HG03520 (cell line): ENCODE measurements around the gene ROR1.

Source experiments
- ATAC-seq: cut with Tn5 transposase; IDR thresholded peaks from one replicate; pipeline ENCODE4 v1.9.1; 2021; ENCODE audit warnings: mild to moderate bottlenecking, moderate library complexity; ENCODE audit not compliant: unreplicated experiment

Gene ROR1

DNA sequence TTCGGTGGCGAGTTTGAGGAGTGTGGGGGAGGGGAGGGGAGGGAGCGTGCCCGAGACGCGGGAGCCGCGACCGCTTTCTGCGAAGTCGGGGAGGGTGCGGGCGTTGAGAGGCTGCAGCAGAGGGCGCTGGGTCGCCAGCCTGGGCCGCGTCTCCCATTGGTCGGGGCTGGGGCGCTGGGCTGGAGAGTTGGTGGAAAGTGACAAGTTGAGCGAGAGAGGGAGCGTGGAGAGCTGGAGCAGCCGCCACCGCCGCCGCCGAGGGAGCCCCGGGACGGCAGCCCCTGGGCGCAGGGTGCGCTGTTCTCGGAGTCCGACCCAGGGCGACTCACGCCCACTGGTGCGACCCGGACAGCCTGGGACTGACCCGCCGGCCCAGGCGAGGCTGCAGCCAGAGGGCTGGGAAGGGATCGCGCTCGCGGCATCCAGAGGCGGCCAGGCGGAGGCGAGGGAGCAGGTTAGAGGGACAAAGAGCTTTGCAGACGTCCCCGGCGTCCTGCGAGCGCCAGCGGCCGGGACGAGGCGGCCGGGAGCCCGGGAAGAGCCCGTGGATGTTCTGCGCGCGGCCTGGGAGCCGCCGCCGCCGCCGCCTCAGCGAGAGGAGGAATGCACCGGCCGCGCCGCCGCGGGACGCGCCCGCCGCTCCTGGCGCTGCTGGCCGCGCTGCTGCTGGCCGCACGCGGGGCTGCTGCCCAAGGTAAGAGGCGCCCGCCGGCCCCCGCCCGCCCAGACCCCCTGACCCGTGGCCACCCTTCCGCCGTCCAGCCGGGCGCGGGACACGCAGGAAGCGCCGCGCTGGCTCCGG is at the start of gene ROR1:
Gene ROR1, plus strand, starts transcription at position 203 of the 802 bp plus-strand sequence.
- ATAC-seq: peak; percentile 60

GRCh38 chr1:63724375-63724899 is 49.4 kb upstream of the ROR1 start:
- no peak for ATAC-seq

- no peak for ATAC-seq
Measured at GRCh38 chr1:63728611-63729226, 45.1 kb upstream of the ROR1 start.

DNA sequence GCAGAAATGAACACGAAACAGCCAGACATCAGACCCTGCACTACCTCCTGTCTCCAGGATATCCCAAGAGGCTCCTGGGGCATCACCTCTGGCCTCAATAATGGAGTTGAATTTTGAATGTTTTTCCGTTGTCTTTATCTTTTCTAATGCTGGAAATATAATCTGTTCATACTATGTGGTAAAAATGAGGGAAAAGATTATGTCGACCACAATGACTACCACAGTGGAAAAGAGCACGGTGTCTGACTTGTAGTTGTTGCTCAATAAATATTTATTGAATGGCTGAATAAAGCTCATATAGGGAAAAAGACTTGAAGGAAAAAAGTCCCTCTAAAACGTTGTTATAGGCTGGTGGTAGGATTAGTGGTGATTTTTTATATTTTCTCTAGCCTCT is 44.6 kb upstream of the ROR1 start:
- ATAC-seq: no peak

- no peak for ATAC-seq
Measured at GRCh38 chr1:63730211-63730610, 43.6 kb upstream of the ROR1 start.

- no peak for ATAC-seq
Measured at GRCh38 chr1:63731117-63732043, 42.4 kb upstream of the ROR1 start.

GRCh38 chr1:63732666-63733065 is 41.2 kb upstream of the ROR1 start:
- no peak for ATAC-seq

- no peak for ATAC-seq
Measured at GRCh38 chr1:63738772-63739171, 35.0 kb upstream of the ROR1 start.

DNA sequence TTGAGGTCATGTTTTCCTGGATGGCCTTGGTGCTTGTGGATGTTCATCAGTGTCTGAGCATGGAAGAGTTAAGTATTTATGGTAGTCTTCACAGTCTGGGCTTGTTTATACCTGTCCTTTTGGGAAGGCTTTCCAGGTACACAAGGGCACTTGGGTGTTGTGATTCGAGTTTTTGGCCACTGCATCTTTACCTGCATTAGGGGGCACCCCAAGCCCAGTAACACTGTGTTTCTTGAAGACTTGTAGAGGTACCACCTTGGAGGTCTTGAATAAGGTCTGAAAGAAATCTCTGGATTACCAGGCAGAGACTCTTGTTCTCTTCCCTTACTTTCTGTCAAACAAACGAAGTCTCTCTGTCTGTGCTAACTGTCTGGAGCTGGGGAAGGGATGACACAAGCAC is 34.4 kb upstream of the ROR1 start:
- ATAC-seq: no peak

DNA sequence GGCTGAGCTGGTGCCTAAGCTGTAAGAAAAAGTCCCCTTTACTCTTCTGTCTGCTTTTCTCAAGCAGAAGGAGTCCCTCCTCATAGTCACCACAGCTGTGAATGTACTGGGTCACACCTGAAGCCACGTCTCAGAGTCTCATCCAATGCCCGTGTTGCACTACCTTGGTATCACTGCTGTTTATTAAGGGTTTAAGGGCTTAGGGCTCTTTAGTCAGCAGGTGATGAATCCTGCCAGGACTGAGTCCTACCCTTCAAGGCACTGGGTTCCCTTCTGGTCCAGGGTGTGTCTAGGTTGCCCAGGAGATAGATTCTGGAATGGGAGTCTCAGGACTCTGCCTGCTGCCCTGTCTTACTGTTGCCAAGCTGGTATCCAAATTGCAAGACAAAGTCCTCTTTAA is 33.4 kb upstream of the ROR1 start:
- ATAC-seq: no peak

DNA sequence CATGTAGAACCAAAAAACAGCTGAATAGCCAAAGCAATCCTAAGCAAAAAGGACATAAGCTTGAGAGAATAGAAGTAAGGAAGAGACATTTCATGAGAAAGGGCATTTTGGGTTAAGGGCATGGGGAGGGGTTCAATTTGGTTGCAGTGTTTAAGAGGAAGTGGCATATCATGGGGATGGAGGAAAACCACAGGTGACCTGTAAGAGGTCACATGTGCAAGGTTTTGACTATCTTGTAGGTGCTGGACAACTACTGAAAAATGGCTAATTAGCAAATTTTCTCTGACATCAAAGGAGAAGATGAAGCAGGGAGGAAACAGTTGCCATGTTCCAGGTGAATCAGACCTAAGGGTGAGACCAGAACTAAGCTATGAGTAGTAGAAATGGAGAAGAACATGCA is 31.3 kb upstream of the ROR1 start:
- no peak for ATAC-seq

GRCh38 chr1:63743781-63744180 is 30.0 kb upstream of the ROR1 start:
- no peak for ATAC-seq

GRCh38 chr1:63746129-63746864 is 27.5 kb upstream of the ROR1 start:
- ATAC-seq: no peak

- no peak for ATAC-seq
Measured at GRCh38 chr1:63747445-63747844, 26.4 kb upstream of the ROR1 start.

DNA sequence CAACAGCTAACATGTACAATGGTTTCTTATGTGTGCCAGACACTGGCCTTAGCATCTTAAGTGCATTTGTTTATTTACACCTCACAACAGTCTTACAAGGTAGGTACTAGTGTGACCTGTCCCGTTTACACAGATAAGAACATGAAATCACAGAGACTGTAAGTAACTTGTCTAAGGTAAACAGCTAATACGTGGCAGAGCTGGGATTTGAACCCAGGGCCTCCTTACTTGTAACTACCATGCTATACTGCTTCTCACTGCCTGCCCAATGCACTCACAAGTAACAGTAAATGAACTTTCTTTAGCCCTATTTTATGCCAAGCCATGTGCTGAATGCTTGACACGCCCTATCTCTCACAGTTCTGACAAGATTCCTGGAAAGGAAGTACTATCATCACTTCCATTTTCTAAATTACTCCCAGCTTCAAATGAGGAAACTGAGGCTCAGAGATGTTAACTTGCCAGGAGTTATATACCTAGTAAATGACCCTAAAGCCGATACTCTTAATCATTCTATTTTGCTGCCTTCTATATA is 25.7 kb upstream of the ROR1 start:
- ATAC-seq: no peak

GRCh38 chr1:63748641-63749040 is 25.2 kb upstream of the ROR1 start:
- ATAC-seq: no peak

DNA sequence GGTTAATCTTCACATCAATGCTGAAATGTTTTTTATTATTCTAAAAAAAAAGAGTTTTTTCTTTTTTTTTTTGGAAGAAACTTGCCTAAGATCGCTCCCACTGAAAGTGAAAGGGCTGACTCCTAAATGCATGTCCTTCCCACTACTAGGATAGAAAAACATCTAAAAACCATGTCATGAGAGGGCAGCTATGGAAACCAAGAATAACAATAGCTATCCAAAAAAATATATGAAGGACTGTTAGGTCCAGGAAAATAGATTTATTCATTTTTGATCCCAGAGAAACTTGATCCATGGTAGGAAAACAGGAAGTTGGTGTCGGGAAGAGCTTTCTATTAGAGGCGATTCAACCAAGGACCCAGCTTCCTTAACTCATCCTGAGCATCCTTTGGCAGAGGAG is 23.1 kb upstream of the ROR1 start:
- no peak for ATAC-seq

- no peak for ATAC-seq
Measured at GRCh38 chr1:63752176-63752575, 21.6 kb upstream of the ROR1 start.

DNA sequence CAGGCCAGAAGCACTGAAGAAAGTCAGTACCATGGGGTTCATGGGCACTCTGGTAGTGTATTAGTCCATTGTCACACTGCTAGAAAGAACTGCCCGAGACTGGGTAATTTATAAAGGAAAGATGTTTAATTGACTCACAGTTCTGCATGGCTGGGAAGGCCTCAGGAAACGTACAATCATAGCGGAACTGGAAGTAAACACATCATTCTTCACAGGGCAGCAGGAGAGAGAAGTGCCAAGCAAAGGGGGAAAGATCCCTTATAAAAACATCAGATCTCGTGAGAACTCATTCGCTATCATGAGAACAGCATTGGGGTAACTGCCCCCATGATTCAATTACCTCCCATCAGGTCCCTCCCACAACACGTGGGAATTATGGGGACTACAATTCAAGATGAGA is 20.2 kb upstream of the ROR1 start:
- ATAC-seq: no peak

DNA sequence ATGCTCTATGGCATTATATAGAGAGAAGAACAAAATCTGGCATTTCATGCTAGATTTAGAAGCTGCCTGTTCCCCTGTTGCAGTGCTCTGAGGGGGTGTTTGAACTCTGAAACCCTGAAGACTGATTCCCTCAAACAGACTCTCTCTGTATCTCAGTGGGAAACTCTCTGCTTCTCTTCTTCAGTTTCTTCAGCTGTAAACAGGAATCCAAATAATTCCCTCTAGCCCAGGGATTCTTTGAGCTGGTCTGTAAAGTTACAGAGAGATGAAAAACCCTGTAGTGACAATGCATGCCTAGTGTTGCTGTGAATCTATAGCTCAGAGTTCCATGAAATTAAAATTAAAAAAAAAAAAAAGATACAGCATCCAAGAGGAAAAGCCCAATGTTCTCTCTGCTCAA is 17.0 kb upstream of the ROR1 start:
- ATAC-seq: no peak
